HG03439 (cell line): ENCODE results near the gene IKZF5.
A peak's percentile ranks its signal among the peaks of the same experiment; 100 is the strongest.

ENCODE experiments used
- ATAC-seq: cut with Tn5 transposase; IDR thresholded peaks from one replicate; pipeline ENCODE4 v1.9.1; 2021; ENCODE audit warnings: mild to moderate bottlenecking, moderate library complexity; ENCODE audit not compliant: unreplicated experiment

IKZF5 gene

GRCh38 chr10:122984708-122985107, 23.9 kb downstream of the IKZF5 start:
- ATAC-seq, result no peak

GRCh38 chr10:122983898-122984297, 24.7 kb downstream of the IKZF5 start:
- ATAC-seq, result no peak

- no peak for ATAC-seq
Observed at GRCh38 chr10:122981066-122981464, 27.5 kb downstream of the IKZF5 start.

GRCh38 chr10:122980209-122981065, 28.2 kb downstream of the IKZF5 start, which contains the start of gene PSTK:
Gene PSTK, plus strand, starts transcription at chr10:122980401. Its CDS starts 79 bp downstream, at chr10:122980480.
- ATAC-seq, result peak; percentile 95

GRCh38 chr10:122974543-122975064, 34.0 kb downstream of the IKZF5 start:
- no peak for ATAC-seq

- no peak for ATAC-seq
Observed at GRCh38 chr10:122974023-122974422, 34.6 kb downstream of the IKZF5 start.

GRCh38 chr10:122968698-122969097, 39.9 kb downstream of the IKZF5 start:
- no peak for ATAC-seq

- no peak for ATAC-seq
Observed at GRCh38 chr10:122966879-122967278, 41.7 kb downstream of the IKZF5 start.

GRCh38 chr10:122962405-122962804, 46.2 kb downstream of the IKZF5 start:
- no peak for ATAC-seq

GRCh38 chr10:122957474-122957873, 51.1 kb downstream of the IKZF5 start:
- no peak for ATAC-seq

GRCh38 chr10:122955892-122956291, 52.7 kb downstream of the IKZF5 start:
- no peak for ATAC-seq

- no peak for ATAC-seq
Observed at GRCh38 chr10:122954731-122955050, 53.9 kb downstream of the IKZF5 start.

- ATAC-seq, result peak; percentile 99
Observed at GRCh38 chr10:122953902-122954730, 54.5 kb downstream of the IKZF5 start, which contains the start of gene C10orf88. Gene C10orf88, minus strand, starts transcription at chr10:122954227. Its CDS starts 49 bp downstream, at chr10:122954178.

GRCh38 chr10:122949296-122949695, 59.3 kb downstream of the IKZF5 start:
- no peak for ATAC-seq
